ENCODE results near the gene ORAI3.

- TF ChIP-seq POLR2A (IDR thresholded peaks at IDR 0.05; ENCODE audit: low read length) (no peak), GATA1 (IDR thresholded peaks at IDR 0.05; ENCODE audit: low read depth, low read length) (no peak)
Observed at GRCh38 chr16:30926937-30927788, 21.7 kb upstream of the ORAI3 start.
